AG04450 (cell line): ENCODE data around the gene GATB. TPM values are rescaled to one million over a fixed set of nuclear protein-coding genes. Genes with fewer than 3 reads are reported as not detected.

Experiments used
- CTCF ChIA-PET: fragments of 300-600, 350-600 bp; formaldehyde crosslinking; extraction: SDS; loops from one replicate; lab custom pipeline; 2022; ENCODE audit warnings: antibody characterized with exemption, inconsistent platforms; lab: Charles Lee
- POLR2A ChIA-PET: fragments of 350-600 bp; formaldehyde crosslinking; extraction: SDS; loops from one replicate; lab custom pipeline; 2021; ENCODE audit warnings: antibody characterized with exemption, inconsistent platforms; lab: Yijun Ruan, JAX
- DNase-seq: peaks from one replicate; pipeline ENCODE4 v3.0.0-alpha.2; 2011; ENCODE audit warnings: low read depth, low spot score
- H3K27ac ChIP-seq: one replicate; pipeline ENCODE4 v1.5.1; 2012; ENCODE audit warnings: low read depth, low read length, control low read depth
- H3K27me3 ChIP-seq: one replicate; pipeline ENCODE4 v1.6.0; 2012; ENCODE audit warnings: low read length; ENCODE audit not compliant: control insufficient read depth, insufficient read depth
- H3K4me3 ChIP-seq: 2 replicates; pipeline ENCODE4 v1.5.1; 2011; ENCODE audit warnings: mild to moderate bottlenecking, low read depth, low read length, control low read depth
- H3K9me3 ChIP-seq: 2 replicates; pipeline ENCODE4 v1.5.1; 2012; ENCODE audit warnings: low read length; ENCODE audit not compliant: control insufficient read depth, insufficient read depth
- CTCF ChIP-seq: IDR thresholded peaks from 2 replicates; pipeline ENCODE4 v1.5.1; 2011; ENCODE audit warnings: low read depth, low read length, control low read depth, inconsistent platforms
- polyA plus RNA-seq: library from polyadenylated mRNA; depleted of rRNA; stranded (reverse); fragments of >200 nt; gene quantifications from 2 replicates; pipeline ENCODE4 v1.2.3, GENCODE V29; 2011

Gene GATB
- polyA plus RNA-seq, 1 experiment: 28.0 TPM

- ChIA-PET CTCF (no interaction called here), POLR2A (no interaction called here)
- TF ChIP-seq CTCF: no peak
- DNase-seq: no peak
- Histone ChIP-seq H3K27ac (no peak overlapping the region), H3K27me3 (no peaks in the 10 kb centered on the region), H3K9me3 (no peaks in the 10 kb centered on the region), H3K4me3 (no peak overlapping the region)
Measured at GRCh38 chr4:151721916-151722315, 38.9 kb downstream of the GATB start.

- H3K27ac ChIP-seq: no peak overlapping the region
- CTCF ChIA-PET: no interaction called here
- POLR2A ChIA-PET: no interaction called here
- TF ChIP-seq CTCF: no peak
- H3K4me3 ChIP-seq: no peak overlapping the region
- no peak for DNase-seq
- no peaks in the 10 kb centered on the region for H3K27me3 ChIP-seq
- H3K9me3 ChIP-seq: no peaks in the 10 kb centered on the region
Measured at GRCh38 chr4:151721466-151721865, 39.3 kb downstream of the GATB start.

GRCh38 chr4:151719956-151720334 lies 40.9 kb downstream of the GATB start:
- POLR2A ChIA-PET: no interaction called here
- no peak for DNase-seq
- TF ChIP-seq CTCF: no peak
- Histone ChIP-seq H3K27ac (no peak overlapping the region), H3K27me3 (no peaks in the 10 kb centered on the region), H3K9me3 (no peaks in the 10 kb centered on the region), H3K4me3 (no peak overlapping the region)
- CTCF ChIA-PET: interaction anchor here (0.6 kb wide), 1 partner anchor 455 kb away, joined by 3 read pairs; no protein-coding TSS in a partner anchor

- CTCF ChIA-PET: interaction anchor here (0.6 kb wide), 1 partner anchor 454 kb away, joined by 3 read pairs; no protein-coding TSS in a partner anchor
- POLR2A ChIA-PET: no interaction called here
- H3K27me3 ChIP-seq: no peaks in the 10 kb centered on the region
- no peak for DNase-seq
- H3K9me3 ChIP-seq: no peaks in the 10 kb centered on the region
- no peak overlapping the region for H3K27ac ChIP-seq
- no peak overlapping the region for H3K4me3 ChIP-seq
- TF ChIP-seq CTCF: no peak
Measured at GRCh38 chr4:151718984-151719955, 41.5 kb downstream of the GATB start.
